GM21723 (cell line): Measurements from ENCODE around the gene TSPAN32.

ENCODE experiments used
- ATAC-seq: cut with Tn5 transposase; IDR thresholded peaks from one replicate; pipeline ENCODE4 v1.9.1; 2021; ENCODE audit warnings: mild to moderate bottlenecking, moderate library complexity; ENCODE audit not compliant: unreplicated experiment

The TSPAN32 gene

DNA sequence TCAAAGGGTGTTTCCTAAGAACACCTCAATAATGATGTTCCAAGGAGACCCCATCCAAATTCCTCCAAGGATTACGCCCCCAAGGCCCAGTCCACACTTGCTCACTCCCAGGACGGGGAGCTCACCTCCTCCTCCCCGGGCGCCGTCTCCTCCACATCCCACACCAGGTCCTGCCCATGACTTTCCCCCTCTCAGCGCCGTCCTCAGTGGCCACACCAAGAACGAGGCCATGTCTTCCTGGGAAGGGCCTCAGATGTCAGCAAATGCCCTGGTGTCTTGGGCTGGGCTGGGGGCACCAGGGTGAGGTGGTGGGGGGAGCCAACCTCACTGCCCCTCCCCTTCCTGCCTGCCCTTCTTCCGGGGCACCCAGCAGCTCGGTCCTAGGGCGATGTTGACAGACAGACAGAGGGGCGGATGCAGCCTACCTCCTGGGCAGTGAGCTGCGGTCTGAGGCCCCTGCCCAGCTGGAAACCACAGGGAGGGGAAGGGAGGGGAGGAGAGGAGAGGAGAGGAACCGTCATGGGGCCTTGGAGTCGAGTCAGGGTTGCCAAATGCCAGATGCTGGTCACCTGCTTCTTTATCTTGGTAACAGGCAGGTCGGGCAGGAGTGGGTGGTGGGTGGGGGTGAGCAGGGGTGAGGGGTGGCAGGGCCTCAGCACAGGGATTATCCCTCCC lies at the start of gene TSPAN32, which contains the start of gene C11orf21:
TSPAN32 (plus strand) TSS at position 383 of the 675 bp plus-strand sequence; CDS start at position 520, 137 bp downstream.
C11orf21 (minus strand) TSS at position 288 of the 675 bp plus-strand sequence; CDS start at position 178, 110 bp downstream.
- peak; percentile 61 for ATAC-seq

- ATAC-seq, result no peak
Observed at GRCh38 chr11:2252018-2252417, 49.8 kb upstream of the TSPAN32 start.

GRCh38 chr11:2256293-2256913 lies 45.4 kb upstream of the TSPAN32 start:
- no peak for ATAC-seq

- no peak for ATAC-seq
Observed at GRCh38 chr11:2256951-2257700, 44.7 kb upstream of the TSPAN32 start.

DNA sequence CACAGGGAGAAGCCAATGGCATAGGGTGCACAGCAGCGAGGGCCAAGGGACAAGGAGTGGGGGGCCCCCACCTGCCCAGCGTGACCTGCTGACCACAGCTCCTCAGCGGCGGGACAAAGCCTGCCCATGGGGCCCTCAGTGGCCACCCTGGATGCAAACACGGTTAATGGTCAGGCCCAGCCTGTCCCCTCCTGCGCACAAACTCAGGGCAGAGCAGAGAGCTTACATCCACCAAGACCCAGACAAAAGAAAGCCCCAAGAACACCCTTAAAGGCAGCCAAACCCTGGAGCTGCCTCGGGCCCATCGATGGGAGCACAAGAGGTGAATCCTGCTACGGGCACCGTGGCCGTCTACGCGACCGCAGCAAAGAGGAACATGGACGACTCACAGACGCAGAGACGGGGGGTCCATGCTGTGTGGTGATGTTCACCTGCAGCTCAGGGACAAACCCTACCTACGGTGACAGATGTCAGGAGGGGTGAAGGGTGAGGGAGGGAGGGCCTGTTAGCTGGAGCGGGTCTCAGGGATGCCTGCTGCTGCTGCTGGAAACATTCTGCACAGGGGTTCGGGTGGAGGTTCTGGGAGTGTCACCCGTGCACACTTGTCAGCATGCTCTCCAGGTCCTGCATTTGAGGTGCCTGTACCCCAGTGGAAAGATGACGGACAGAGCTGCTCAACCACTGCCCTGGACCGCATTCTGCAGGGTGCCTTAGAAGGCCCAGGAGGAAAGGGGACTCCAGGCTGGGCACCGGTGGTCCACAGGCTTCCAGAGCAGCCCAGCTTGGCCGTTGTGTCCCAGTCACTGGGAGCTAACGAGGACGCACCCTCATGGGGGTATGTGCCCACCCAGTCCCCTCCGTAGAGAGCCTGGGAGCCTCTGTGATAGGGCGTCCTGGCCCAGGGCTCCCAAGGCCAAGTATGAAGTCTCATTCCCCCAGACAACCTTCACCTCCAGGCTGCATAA lies 43.0 kb upstream of the TSPAN32 start:
- no peak for ATAC-seq

GRCh38 chr11:2259466-2259830 lies 42.4 kb upstream of the TSPAN32 start:
- ATAC-seq, result no peak

GRCh38 chr11:2259897-2260451 lies 41.8 kb upstream of the TSPAN32 start:
- no peak for ATAC-seq

GRCh38 chr11:2260491-2261364 lies 41.1 kb upstream of the TSPAN32 start:
- ATAC-seq, result no peak

DNA sequence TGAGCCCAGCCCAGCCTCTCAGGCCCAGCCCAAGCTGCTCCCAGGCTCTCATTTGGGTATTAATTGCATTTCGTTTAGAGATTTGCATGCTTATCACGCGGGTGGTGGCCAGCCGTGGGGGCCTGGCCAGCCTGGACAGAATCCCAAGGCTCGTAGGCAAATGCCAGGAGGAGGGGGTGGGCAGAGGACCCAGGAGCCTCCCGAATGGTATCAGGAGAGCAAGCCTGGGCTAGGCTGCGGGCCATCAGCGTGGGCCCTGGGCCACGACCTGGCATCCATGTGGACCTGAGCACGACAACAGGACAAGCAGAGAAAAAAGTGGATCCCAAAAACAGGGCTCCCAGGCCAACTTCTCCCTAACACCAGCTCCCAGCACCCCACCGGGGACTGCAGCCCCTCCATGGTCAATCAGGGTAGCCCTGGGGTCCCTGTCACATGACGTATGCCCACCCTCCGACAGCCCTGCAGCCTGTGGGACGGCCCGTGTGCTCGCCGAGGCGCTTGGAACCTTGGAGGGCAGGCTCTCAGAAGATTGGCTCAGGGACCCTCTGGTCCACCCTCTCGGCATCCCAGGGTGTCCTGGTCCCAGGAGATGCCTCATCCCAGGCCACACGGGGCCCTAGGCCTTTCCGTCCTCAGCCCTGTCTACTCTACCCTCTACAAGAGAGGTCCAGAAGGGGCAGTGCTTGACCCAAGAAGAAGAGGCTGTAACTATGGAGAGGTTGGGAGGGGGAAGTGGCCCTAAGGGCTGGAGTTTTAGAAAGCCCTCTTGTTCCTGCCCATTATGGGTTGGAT lies 40.2 kb upstream of the TSPAN32 start:
- ATAC-seq, result no peak

GRCh38 chr11:2262301-2263070 lies 39.3 kb upstream of the TSPAN32 start:
- no peak for ATAC-seq

DNA sequence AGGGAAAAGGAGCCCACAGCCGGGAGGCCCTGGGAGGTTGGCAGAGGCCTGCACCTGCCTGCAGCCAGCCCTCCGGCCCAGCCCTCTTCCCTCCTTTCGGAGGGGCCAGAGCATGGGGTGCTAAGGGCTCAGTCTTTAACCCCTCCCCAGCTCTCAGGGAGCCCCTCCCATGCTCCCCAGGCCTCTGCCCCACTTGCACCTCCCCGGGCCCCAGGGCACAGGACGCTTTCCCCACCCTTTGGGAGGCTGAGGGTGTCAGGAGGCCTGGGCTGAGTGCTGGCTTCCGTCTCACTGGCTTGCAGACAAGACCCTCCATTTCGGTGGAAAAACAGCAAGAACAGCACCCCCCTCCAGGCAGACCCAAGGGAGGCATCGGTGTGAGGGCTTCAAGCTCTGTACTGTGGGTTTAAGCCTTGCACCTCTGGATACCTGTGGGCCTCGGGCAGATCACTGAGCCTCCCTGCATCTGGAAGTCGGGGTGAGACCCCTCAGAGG lies 38.7 kb upstream of the TSPAN32 start:
- ATAC-seq, result no peak

GRCh38 chr11:2263724-2264360 lies 38.0 kb upstream of the TSPAN32 start:
- no peak for ATAC-seq

GRCh38 chr11:2264366-2265053 lies 37.3 kb upstream of the TSPAN32 start:
- no peak for ATAC-seq

GRCh38 chr11:2265396-2265795 lies 36.4 kb upstream of the TSPAN32 start:
- no peak for ATAC-seq

DNA sequence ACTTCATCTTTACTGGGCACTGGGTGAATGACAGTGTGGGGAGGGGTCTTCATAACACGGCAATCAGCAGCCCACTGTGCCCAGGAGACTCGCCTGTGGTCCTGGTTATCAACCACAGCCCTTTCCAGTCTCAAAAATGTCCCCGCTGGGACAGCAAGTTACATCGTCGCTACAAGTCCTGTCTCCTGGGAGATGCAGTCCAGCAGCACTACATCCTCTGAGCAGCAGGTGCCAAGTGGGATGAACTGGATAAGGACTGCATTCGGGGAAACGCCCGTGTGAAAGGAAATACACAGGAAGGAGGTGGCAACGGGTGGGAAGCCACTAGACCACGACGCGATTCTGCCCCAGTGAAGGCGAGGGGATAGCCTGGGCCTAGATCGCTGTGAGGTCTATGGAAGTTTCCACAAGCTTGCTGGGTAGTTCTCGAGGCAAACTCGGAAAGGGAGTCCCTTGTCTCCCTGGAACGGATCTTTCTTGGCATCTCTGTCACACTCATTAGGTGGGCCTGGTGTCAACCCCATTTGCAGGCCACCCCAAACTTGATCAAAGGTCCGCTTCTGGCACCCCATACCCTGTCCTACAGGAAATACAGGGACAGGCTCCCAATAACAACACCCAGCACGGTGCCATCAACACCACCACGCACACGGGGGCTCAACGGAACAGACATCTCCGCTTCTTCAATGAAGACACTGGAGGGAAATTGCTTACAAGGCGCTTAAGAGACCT lies 35.8 kb upstream of the TSPAN32 start:
- ATAC-seq, result no peak
